ENCODE results near the gene IL4R. TPM values are rescaled to one million over a fixed set of nuclear protein-coding genes. Genes with fewer than 3 reads are reported as not detected.

Gene IL4R
- total RNA-seq, 2 donors from 2014 or later: 30.6 to 31.6 TPM

- Histone ChIP-seq H3K9ac (ENCODE audit: extremely low read depth, low read length, poor library complexity, severe bottlenecking) (no peak within 1 kb of the TSS), H3K4me1 (ENCODE audit: control insufficient read depth, insufficient read depth, low read length) (no peaks in the 10 kb centered on the region), H3K4me3 (ENCODE audit: low read length) (no peak within 1 kb of the TSS), H3K27me3 (ENCODE audit: control insufficient read depth, insufficient read depth, low read length, poor library complexity, severe bottlenecking) (no peaks in the 10 kb centered on the region), H3K27ac (ENCODE audit: low read depth, low read length) (peak within 1 kb of the TSS; percentile 38), H3K36me3 (ENCODE audit: control insufficient read depth, insufficient read depth, low read length) (no peaks in the 10 kb centered on the region), H3K9me3 (ENCODE audit: control insufficient read depth, low read length) (no peaks in the 10 kb centered on the region)
- Mint-ChIP-seq H3K27ac (no peak within 1 kb of the TSS), H3K27me3 (ENCODE audit: insufficient read depth) (no peaks in the 10 kb centered on the region), H3K9me3 (no peaks in the 10 kb centered on the region), H3K36me3 (ENCODE audit: low read depth) (no peaks in the 10 kb centered on the region), H3K4me1 (no peaks in the 10 kb centered on the region), H3K4me3 (no peak within 1 kb of the TSS)
- DNase-seq: peak; percentile 70
- no peak for TF ChIP-seq CTCF (conservative IDR thresholded peaks at IDR 0.05)
- WGBS, 2 experiments (ENCODE audit: insufficient coverage in 1 of 2, insufficient read length in 1 of 2): 57 to 58% methylated on average over 17 to 23 of the region's 23 CpGs
Measured at GRCh38 chr16:27401768-27402568, 88.2 kb downstream of the IL4R start, which contains the start of gene IL21R. IL21R (plus strand) TSS chr16:27402174; CDS start chr16:27430072, 27,898 bp downstream.

- Histone ChIP-seq H3K9ac (ENCODE audit: extremely low read depth, low read length, poor library complexity, severe bottlenecking) (no peak overlapping the region), H3K4me1 (ENCODE audit: control insufficient read depth, insufficient read depth, low read length) (no peaks in the 10 kb centered on the region), H3K27ac (ENCODE audit: low read depth, low read length) (peak overlapping the region; percentile 38)
Measured at GRCh38 chr16:27402569-27402963, 88.8 kb downstream of the IL4R start.

GRCh38 chr16:27402964-27403600 is 89.3 kb downstream of the IL4R start:
- Mint-ChIP-seq H3K27me3 (ENCODE audit: insufficient read depth) (no peaks in the 10 kb centered on the region), H3K4me3 (no peak overlapping the region), H3K9me3 (no peaks in the 10 kb centered on the region), H3K27ac (no peak overlapping the region), H3K36me3 (ENCODE audit: low read depth) (no peaks in the 10 kb centered on the region), H3K4me1 (no peaks in the 10 kb centered on the region)
- no peak overlapping the region for H3K27ac ChIP-seq (ENCODE audit: low read depth, low read length)
- H3K9me3 ChIP-seq (ENCODE audit: control insufficient read depth, low read length): no peaks in the 10 kb centered on the region
- no peaks in the 10 kb centered on the region for H3K27me3 ChIP-seq (ENCODE audit: control insufficient read depth, insufficient read depth, low read length, poor library complexity, severe bottlenecking)
- TF ChIP-seq CTCF (conservative IDR thresholded peaks at IDR 0.05): no peak
- H3K4me1 ChIP-seq (ENCODE audit: control insufficient read depth, insufficient read depth, low read length): no peaks in the 10 kb centered on the region
- H3K4me3 ChIP-seq (ENCODE audit: low read length): no peak overlapping the region
- no peak overlapping the region for H3K9ac ChIP-seq (ENCODE audit: extremely low read depth, low read length, poor library complexity, severe bottlenecking)
- DNase-seq: no peak
- WGBS, 2 experiments (ENCODE audit: insufficient coverage in 1 of 2, insufficient read length in 1 of 2): 91 to 94% methylated on average over 9 to 20 of the region's 20 CpGs
- no peaks in the 10 kb centered on the region for H3K36me3 ChIP-seq (ENCODE audit: control insufficient read depth, insufficient read depth, low read length)

More at GRCh38 chr16:27402569-27402963, 88.8 kb downstream of the IL4R start:
- no peaks in the 10 kb centered on the region for H3K36me3 Mint-ChIP-seq (ENCODE audit: low read depth)
- DNase-seq: no peak
- no peaks in the 10 kb centered on the region for H3K4me1 Mint-ChIP-seq
- H3K27me3 Mint-ChIP-seq (ENCODE audit: insufficient read depth): no peaks in the 10 kb centered on the region
- no peak overlapping the region for H3K27ac Mint-ChIP-seq
- H3K9me3 ChIP-seq (ENCODE audit: control insufficient read depth, low read length): no peaks in the 10 kb centered on the region
- TF ChIP-seq CTCF (conservative IDR thresholded peaks at IDR 0.05): no peak
- H3K27me3 ChIP-seq (ENCODE audit: control insufficient read depth, insufficient read depth, low read length, poor library complexity, severe bottlenecking): no peaks in the 10 kb centered on the region
- no peak overlapping the region for H3K4me3 ChIP-seq (ENCODE audit: low read length)
- H3K36me3 ChIP-seq (ENCODE audit: control insufficient read depth, insufficient read depth, low read length): no peaks in the 10 kb centered on the region
- H3K4me3 Mint-ChIP-seq: no peak overlapping the region
- H3K9me3 Mint-ChIP-seq: no peaks in the 10 kb centered on the region
- WGBS, 2 experiments (ENCODE audit: insufficient coverage in 1 of 2, insufficient read length in 1 of 2): 84 to 92% methylated on average over 4 to 8 of the region's 8 CpGs

All from endodermal cell (in vitro differentiated cells).